Measurements from ENCODE around the gene CABLES1.

- TF ChIP-seq ZSCAN30 (tag by site-specific recombination; IDR thresholded peaks at IDR 0.05) (no peak), ZBTB49 (tag by site-specific recombination; IDR thresholded peaks at IDR 0.05; ENCODE audit: low read depth) (no peak), ZNF670 (tag by site-specific recombination; IDR thresholded peaks at IDR 0.05; ENCODE audit: low read depth) (no peak), ZFP69B (tag by site-specific recombination; IDR thresholded peaks at IDR 0.05) (no peak), ZNF248 (tag by site-specific recombination; IDR thresholded peaks at IDR 0.05) (no peak), ZNF202 (tag by site-specific recombination; IDR thresholded peaks at IDR 0.05; ENCODE audit: borderline replicate concordance) (no peak), ZNF274 (IDR thresholded peaks at IDR 0.05; ENCODE audit: low read length) (no peak), ZNF274 (tag by site-specific recombination; IDR thresholded peaks at IDR 0.05; ENCODE audit: borderline replicate concordance) (no peak), KLF9 (tag by site-specific recombination; IDR thresholded peaks at IDR 0.05; ENCODE audit: low read depth) (no peak), TCF7L2 (IDR thresholded peaks at IDR 0.05; ENCODE audit: borderline replicate concordance, low read depth, low read length) (no peak), ZEB2 (tag by site-specific recombination; IDR thresholded peaks at IDR 0.05) (no peak)
- TF ChIP-seq, protein P1, sequence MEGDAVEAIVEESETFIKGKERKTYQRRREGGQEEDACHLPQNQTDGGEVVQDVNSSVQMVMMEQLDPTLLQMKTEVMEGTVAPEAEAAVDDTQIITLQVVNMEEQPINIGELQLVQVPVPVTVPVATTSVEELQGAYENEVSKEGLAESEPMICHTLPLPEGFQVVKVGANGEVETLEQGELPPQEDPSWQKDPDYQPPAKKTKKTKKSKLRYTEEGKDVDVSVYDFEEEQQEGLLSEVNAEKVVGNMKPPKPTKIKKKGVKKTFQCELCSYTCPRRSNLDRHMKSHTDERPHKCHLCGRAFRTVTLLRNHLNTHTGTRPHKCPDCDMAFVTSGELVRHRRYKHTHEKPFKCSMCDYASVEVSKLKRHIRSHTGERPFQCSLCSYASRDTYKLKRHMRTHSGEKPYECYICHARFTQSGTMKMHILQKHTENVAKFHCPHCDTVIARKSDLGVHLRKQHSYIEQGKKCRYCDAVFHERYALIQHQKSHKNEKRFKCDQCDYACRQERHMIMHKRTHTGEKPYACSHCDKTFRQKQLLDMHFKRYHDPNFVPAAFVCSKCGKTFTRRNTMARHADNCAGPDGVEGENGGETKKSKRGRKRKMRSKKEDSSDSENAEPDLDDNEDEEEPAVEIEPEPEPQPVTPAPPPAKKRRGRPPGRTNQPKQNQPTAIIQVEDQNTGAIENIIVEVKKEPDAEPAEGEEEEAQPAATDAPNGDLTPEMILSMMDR (tag by site-specific recombination; IDR thresholded peaks at IDR 0.05): no peak
These were observed 133.4 kb downstream of the CABLES1 start for GRCh38 chr18:23268641-23269040.
